NCI-H524 treated with DMSO at 0.1 percent for 48 hours (cell line): ENCODE measurements around the gene SMIM28.

Experiments used
- DNase-seq: peaks from one replicate; lab custom pipeline; 2025; lab: John Stamatoyannopoulos, UW

SMIM28 gene

DNA sequence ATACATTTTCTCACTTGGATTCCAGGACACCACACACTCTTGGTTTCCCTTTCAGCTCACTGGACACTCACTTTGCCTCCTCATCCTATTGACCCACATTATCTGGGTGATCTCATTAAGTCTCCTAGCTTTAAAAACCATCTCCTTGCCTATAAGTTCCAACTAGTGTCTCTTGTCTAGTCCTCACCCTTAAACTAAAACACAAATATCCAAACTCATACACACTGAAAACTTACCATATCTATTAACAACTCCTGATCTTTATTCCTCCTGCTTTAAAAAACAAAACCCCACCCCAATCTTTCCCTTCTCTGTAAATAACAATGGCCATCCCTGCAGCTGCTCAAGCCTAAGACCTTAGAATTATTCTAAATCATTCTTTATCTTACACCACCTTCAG, 3.5 kb upstream of the SMIM28 start:
- DNase-seq = no peak

- no peak for DNase-seq
Observed at GRCh38 chr6:138374815-138375214, 2.9 kb upstream of the SMIM28 start.

GRCh38 chr6:138377042-138377441, 663 bp upstream of the SMIM28 start:
- DNase-seq = no peak

DNA sequence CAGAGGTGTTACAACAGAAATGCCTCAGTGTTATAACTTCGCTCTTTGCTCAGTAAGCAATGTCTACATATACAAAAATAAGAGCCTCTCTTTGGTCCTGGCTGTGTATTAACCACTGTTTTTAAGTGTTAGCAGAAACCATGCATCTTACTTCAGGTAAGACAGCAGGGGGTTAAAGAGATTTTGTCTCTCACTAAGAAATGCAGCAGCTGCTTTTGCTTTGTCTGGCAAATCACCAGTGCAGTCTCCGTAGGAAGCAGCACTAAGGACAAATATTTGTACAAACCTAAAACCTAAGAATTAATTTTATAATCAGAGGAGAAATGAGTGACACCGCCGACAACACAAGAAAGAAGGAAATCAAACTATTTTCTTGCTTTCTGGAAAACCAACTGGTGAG, 758 bp downstream of the SMIM28 start:
- DNase-seq = no peak

DNA sequence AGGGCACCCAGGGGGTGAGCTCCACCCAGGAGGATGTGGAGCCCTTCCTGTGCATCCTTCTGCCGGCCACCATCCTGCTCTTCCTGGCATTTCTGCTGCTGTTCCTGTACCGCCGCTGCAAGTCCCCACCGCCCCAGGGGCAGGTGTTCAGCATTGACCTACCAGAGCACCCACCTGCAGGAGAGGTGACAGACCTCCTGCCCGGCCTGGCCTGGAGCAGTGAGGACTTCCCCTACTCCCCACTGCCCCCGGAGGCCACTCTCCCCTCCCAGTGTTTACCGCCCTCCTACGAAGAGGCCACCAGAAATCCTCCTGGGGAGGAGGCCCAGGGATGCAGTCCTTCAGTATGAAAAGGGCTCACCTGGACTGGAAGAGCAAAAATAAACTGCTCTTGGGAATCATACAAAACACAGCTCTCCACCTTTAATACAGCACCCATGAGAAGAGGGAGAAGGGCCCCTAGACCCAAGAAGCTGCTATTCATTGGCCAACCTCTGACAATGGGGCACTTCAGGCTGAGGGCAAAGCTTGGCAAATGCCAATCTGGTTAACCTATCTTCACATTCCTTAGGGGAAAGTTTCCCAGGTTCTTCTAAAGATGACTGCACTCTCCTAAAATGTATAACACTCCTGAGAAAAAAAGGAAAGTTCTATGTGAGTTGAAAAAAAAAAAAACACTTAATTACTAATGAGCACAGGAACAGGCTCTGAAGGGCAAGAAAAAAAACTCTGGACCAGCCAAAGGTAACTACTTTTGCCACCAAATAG, 5.0 kb downstream of the SMIM28 start:
- DNase-seq = no peak

GRCh38 chr6:138383776-138384175, 6.1 kb downstream of the SMIM28 start:
- DNase-seq = peak; percentile 91

DNA sequence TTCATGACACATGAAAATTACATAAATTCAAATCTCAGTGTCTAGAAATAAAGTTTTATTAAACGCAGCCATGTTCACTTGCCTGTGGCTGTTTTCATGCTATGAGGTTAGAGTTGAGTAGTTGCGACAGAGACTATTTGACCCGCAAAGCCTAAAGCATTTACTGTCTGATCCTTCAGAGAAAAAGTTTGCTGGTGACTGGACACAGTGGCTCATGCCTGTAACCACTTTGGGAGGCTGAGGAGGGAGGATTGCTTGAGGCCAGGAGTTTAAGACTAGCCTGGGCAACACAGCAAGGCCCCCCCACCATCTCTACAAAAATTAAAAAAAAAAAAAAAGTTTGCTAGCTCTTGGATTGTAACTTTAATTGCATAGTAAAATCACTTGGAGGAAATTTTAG, 9.2 kb downstream of the SMIM28 start:
- no peak for DNase-seq

GRCh38 chr6:138387577-138388368, 10.1 kb downstream of the SMIM28 start:
- DNase-seq = no peak

- DNase-seq = no peak
Observed at GRCh38 chr6:138389551-138389950, 11.8 kb downstream of the SMIM28 start.

GRCh38 chr6:138393871-138394783, 16.4 kb downstream of the SMIM28 start:
- DNase-seq = no peak

GRCh38 chr6:138396709-138397108, 19.0 kb downstream of the SMIM28 start:
- no peak for DNase-seq

DNA sequence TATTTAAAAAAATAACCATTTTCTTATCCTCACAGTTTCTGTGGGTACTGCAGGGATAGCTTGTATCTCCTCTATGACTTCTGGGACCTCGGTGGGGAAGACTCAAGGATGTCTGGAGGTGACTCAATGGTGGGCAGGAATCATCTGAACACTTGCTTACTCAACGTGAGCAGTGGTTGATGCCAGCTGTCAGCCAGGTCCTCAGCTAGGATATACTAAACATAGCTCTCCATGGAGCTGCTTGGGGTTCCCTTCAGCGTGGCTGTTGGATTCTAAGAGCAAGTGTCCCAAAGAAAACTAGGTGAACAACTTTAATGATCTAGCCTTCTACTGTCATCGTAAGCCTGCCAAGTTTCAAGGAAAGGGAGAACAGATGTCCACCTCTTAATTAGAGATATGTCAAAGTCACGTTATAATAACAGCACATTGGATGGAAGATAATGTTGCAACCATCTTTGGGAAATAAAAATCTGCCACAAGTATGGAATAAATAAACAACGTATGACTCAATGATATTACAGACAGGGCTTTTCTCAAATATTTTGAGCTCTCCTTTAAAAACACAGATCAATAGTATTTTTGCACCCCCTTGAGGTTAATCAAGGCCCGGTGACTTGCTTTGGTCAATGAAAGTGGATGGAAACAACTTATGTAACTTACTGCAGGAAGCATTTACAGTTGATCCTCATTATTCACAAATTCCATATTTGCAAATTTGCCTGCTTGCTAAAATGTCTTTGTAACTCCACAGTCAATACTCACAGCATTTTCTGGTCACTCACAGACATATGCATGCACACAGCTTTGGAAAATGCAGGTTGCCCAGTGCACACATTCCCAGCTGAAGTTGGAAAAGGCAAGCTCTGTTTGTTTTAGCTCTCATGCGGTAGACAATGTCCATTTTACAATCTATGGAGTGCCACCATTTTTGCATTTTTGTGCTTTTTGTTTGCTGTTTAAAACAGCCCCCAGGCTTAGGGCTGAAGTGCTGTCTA, 19.7 kb downstream of the SMIM28 start:
- no peak for DNase-seq

- no peak for DNase-seq
Observed at GRCh38 chr6:138400326-138400725, 22.6 kb downstream of the SMIM28 start.

- DNase-seq = no peak
Observed at GRCh38 chr6:138401960-138402837, 24.5 kb downstream of the SMIM28 start.

DNA sequence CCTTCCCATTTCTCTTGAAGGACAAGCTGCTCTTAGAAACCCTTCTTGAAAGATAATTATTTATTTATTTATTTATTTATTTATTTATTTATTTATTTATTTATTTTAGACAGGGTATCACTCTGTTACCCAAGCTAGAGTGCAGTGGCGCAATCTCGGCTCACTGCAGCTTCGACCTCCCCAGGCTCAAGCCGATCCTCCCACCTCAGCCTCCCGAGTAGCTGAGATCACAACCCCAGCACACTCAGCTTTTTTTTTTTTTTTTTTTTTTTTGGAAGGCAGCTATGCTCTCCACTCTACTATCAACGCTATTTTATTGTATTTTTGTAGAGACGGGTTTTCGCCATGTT, 25.1 kb downstream of the SMIM28 start:
- DNase-seq = no peak

- no peak for DNase-seq
Observed at GRCh38 chr6:138403324-138403800, 25.7 kb downstream of the SMIM28 start.

GRCh38 chr6:138403801-138404665, 26.3 kb downstream of the SMIM28 start, which contains the start of gene HEBP2:
TSS of gene HEBP2 (plus strand) at chr6:138404223. CDS start at chr6:138404496, 273 bp downstream.
- peak; percentile 89 for DNase-seq

- DNase-seq = no peak
Observed at GRCh38 chr6:138404666-138405337, 27.1 kb downstream of the SMIM28 start.
